ENCODE measurements around the gene VWA5B2. TPM values are rescaled to one million over a fixed set of nuclear protein-coding genes. Genes with fewer than 3 reads are reported as not detected.

The VWA5B2 gene
- total RNA-seq, 1 donor: under 0.01 TPM

DNA sequence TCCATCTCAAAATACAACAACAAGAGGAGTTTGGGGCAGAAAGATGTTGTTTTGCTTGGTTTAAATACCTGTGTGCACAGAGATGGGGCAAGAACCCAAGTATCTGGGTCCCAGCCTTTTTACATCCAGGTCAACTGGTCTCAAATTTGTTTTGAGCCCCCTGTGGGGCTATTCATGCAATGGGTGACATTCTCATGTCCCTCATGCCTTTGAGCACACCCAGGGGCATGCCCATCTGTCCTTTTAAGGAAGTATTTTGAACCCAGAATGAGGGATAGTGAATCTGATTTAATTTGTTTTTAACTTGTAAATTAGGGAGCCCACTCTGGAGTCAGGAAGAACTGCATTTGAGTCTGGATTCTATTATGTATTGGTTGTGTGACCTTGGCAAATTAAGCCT, 28.6 kb upstream of the VWA5B2 start:
- no peaks in the 10 kb centered on the region for H3K27me3 ChIP-seq (ENCODE audit: insufficient read depth, low read length)
- no peaks in the 10 kb centered on the region for H3K9me3 ChIP-seq (ENCODE audit: low read depth, low read length)
- H3K4me3 ChIP-seq (ENCODE audit: low read length): no peak overlapping the region
- no peaks in the 10 kb centered on the region for H3K4me1 ChIP-seq (ENCODE audit: insufficient read depth, low read length)

DNA sequence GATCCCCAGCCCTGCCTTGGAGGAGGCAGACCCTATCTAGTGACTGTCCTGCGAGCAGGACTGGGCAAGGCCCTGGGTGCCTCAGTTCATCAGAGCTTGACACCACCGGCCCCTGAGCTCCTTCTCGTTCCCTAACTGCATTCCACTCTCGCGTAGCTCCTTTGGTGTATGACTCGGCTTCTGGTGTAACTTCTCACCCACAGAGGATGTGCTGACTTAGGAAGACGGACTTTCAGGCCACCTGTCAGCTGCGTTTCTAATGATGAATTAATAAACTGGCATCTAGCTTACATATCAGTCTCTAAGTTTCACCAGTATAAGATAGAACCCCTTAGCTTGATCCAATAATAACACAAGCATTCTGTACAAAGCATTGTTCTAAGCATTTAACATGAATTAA, 25.9 kb upstream of the VWA5B2 start:
- Histone ChIP-seq H3K27me3 (ENCODE audit: insufficient read depth, low read length) (no peaks in the 10 kb centered on the region), H3K9me3 (ENCODE audit: low read depth, low read length) (no peaks in the 10 kb centered on the region), H3K4me3 (ENCODE audit: low read length) (no peak overlapping the region), H3K4me1 (ENCODE audit: insufficient read depth, low read length) (no peaks in the 10 kb centered on the region)

DNA sequence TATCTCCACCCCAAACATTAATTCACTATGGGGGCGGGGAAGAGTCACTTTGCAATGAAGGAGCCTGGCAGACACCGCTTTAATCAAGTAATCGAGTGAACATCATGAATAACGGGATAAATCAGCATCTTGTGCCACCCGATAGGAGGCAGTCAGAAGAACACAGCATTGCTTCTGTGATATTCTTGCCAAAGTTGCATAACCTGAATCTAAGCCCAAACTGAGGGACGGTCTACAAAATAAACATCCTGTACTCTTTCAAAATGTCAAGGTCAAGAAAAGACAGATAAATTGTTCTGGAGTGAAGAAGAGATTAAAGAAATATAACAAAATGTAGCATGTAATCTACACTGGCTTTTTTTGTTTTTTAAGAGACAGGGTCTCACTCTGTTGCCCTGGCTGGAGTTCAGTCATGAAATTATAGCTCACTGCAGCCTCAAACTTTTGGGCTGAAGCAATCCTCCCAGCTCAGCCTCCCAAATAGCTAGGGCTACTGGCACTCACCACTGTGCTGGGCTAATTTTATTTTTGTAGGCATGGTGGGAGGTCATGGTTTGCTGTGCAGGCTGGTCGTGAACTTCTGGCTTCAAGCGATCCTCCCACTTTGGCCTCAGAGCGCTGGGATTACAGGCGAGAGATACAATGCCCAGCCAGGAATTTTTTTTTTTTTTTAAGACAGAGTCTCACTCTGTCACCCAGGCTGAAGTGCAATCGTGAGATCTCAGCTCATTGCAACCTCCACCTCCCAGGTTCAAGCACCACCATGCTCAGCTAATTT, 20.1 kb upstream of the VWA5B2 start:
- Histone ChIP-seq H3K4me1 (ENCODE audit: insufficient read depth, low read length) (no peaks in the 10 kb centered on the region), H3K4me3 (ENCODE audit: low read length) (no peak overlapping the region), H3K27me3 (ENCODE audit: insufficient read depth, low read length) (no peaks in the 10 kb centered on the region)

DNA sequence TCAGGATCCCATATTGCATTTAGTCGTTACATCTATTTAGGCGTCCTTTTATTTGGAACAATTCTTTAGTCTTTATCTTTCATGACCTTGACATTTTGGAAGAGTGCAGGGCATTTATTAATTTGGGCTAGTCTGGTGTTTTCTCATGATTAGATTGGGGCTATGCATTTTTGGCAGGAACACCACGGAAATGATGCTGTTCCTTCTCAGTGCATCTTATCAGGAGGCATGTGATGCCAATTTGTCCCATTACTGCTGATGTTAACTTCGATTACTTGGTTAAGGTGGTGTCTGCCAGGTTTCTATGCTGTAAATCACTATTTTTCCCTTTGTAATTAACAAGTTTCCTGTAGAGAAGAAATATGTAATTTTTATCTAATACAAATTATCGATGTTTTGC, 18.1 kb upstream of the VWA5B2 start:
- no peaks in the 10 kb centered on the region for H3K9me3 ChIP-seq (ENCODE audit: low read depth, low read length)
- no peaks in the 10 kb centered on the region for H3K27me3 ChIP-seq (ENCODE audit: insufficient read depth, low read length)
- no peak overlapping the region for H3K4me3 ChIP-seq (ENCODE audit: low read length)
- no peaks in the 10 kb centered on the region for H3K4me1 ChIP-seq (ENCODE audit: insufficient read depth, low read length)

More for the DNA sequence above, 20.1 kb upstream of the VWA5B2 start:
- no peaks in the 10 kb centered on the region for H3K9me3 ChIP-seq (ENCODE audit: low read depth, low read length)

DNA sequence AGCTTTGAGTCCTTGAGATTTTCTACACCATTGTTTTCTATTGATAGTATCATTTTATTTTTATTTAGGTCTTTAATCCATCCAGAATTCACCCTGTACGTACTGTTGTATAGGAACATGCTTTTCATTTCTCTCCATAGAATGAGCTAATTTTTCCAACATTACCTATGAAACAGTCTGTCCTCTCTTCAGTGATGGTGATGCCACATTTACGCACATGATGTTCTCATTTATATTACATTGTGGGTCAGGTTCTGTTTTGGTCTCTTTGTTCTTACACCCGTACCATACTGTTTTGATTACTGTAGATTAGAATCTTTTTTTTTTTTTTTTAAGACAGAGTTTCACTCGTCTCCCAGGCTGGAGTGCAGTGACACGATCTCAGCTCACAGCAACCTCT, 17.7 kb upstream of the VWA5B2 start:
- Histone ChIP-seq H3K27me3 (ENCODE audit: insufficient read depth, low read length) (no peaks in the 10 kb centered on the region), H3K9me3 (ENCODE audit: low read depth, low read length) (no peaks in the 10 kb centered on the region), H3K4me1 (ENCODE audit: insufficient read depth, low read length) (no peaks in the 10 kb centered on the region), H3K4me3 (ENCODE audit: low read length) (no peak overlapping the region)

DNA sequence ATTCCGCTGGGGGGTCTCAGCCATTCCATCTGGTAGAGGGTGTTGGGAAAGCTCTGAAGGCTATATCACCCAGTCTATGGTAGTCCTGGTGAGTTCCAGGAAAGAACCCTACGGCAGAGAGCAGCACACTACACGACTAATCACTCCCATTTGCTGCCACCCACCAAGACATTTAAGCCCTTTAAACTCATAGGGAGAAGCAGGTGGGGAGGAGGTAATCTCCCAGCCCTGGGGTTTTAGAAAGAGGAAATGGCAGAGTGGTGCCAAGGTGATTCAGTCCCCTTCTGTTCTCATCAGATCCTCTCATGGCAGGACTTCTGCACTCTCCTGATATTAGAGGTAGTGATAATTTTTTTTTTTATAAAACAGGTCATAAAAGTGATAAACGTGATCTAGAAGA, 10.6 kb upstream of the VWA5B2 start:
- H3K4me1 ChIP-seq (ENCODE audit: insufficient read depth, low read length): no peaks in the 10 kb centered on the region
- H3K4me3 ChIP-seq (ENCODE audit: low read length): no peak overlapping the region
- H3K9me3 ChIP-seq (ENCODE audit: low read depth, low read length): no peaks in the 10 kb centered on the region
- H3K27me3 ChIP-seq (ENCODE audit: insufficient read depth, low read length): peaks cover 2% of the 10 kb centered on the region

DNA sequence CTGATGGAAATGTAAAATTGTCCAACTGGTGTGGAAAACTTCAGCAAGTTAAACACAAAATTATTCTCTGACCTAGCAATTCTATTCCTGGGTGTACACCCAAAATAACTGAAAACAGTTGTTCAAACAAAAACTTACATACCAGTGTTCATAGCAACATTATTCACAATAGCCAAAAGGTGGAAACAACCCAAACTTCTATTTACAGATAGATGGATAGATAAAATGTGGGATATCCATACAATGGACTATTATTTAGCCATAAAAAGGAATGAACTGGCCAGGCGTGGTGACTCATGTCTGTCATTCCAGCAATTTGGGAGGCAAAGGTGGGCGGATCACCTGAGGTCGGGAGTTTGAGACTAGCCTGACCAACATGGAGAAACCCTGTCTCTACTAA, 6.9 kb upstream of the VWA5B2 start:
- no peak overlapping the region for H3K4me3 ChIP-seq (ENCODE audit: low read length)
- H3K27me3 ChIP-seq (ENCODE audit: insufficient read depth, low read length): peaks cover 10% of the 10 kb centered on the region
- H3K4me1 ChIP-seq (ENCODE audit: insufficient read depth, low read length): no peaks in the 10 kb centered on the region
- no peaks in the 10 kb centered on the region for H3K9me3 ChIP-seq (ENCODE audit: low read depth, low read length)

DNA sequence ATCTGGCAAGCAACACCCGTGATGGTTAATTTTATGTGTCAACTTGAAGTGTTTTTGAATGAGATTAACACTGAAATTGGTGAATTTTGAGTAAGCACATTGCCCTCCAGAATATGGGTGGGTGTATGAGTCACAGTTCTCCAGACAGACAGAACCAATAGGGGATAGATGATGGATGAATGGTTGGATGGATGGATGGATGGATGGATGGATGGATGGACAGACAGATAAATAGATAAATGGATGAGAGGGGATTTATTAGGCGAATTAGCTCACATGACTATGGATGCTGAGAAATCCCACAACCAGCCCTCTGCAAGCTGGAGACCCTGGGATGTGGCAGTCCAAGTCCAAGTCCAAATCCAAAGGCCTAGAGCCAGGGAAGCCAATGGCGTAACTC, 5.4 kb upstream of the VWA5B2 start:
- Histone ChIP-seq H3K27me3 (ENCODE audit: insufficient read depth, low read length) (peaks cover 23% of the 10 kb centered on the region), H3K9me3 (ENCODE audit: low read depth, low read length) (no peaks in the 10 kb centered on the region), H3K4me3 (ENCODE audit: low read length) (no peak overlapping the region), H3K4me1 (ENCODE audit: insufficient read depth, low read length) (no peaks in the 10 kb centered on the region)

DNA sequence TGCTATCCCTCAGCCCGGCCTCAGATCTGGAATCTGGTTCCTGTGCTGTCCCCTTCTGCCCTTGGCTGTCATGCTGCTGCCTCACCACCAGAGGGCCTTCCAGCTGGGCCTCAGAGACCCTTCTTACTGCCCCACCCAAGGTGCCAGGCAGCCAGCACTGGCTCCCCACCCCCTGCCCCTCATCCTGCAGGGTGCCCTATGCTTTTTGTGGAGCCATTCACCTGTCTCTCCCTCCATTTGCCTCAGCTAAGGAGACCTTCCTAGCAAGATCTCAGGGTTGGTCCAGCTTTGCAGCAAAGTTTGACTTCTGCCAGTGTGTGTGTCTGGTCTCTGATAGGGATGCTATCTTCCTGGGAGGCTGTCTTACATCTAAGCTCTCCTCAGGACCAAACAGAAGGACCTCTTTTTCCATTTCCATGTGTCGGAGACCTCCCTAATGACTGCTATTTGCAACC, 1.9 kb upstream of the VWA5B2 start:
- H3K4me1 ChIP-seq (ENCODE audit: insufficient read depth, low read length): peaks cover 19% of the 10 kb centered on the region
- no peaks in the 10 kb centered on the region for H3K9me3 ChIP-seq (ENCODE audit: low read depth, low read length)
- no peak overlapping the region for H3K4me3 ChIP-seq (ENCODE audit: low read length)
- H3K27me3 ChIP-seq (ENCODE audit: insufficient read depth, low read length): peaks cover 47% of the 10 kb centered on the region

DNA sequence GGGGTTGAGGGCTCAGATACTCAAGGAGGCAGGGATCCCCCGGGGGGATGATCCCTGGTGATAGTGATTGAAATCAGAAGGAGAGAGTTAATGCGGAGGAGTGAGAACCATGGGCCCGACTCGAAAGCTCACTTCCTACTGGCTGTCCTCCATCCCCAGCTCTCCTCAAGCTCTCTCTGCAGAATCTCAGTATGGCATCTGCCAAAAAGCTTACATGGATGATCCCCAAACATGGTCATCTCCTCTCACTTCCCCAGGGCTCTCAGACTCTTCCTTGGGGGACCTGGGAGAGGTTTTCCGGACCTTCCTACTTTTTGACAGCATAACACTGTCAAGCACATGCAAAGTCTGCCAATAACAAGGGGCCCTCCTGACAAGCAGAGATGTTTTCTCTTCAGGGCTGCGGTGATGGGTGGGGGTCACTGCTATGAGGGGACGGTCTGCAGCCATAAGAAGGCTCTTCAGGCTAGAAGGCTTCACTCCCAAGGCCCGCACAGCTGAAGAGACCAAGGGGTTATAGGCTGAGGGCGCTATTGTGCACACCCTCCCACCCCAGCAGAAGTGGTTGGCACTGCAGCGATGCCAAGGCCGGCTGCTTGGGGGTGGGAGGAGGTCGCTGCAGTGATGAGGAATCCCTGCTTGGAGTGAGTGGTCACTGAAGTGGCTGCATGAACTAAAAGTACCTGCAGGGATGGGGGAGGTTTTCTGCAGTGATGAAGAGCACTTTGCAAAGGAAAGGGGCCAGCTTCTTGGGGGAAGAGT, 828 bp upstream of the VWA5B2 start:
- Histone ChIP-seq H3K4me1 (ENCODE audit: insufficient read depth, low read length) (peaks cover 19% of the 10 kb centered on the region), H3K9me3 (ENCODE audit: low read depth, low read length) (no peaks in the 10 kb centered on the region), H3K4me3 (ENCODE audit: low read length) (no peak overlapping the region), H3K27me3 (ENCODE audit: insufficient read depth, low read length) (peaks cover 51% of the 10 kb centered on the region)

DNA sequence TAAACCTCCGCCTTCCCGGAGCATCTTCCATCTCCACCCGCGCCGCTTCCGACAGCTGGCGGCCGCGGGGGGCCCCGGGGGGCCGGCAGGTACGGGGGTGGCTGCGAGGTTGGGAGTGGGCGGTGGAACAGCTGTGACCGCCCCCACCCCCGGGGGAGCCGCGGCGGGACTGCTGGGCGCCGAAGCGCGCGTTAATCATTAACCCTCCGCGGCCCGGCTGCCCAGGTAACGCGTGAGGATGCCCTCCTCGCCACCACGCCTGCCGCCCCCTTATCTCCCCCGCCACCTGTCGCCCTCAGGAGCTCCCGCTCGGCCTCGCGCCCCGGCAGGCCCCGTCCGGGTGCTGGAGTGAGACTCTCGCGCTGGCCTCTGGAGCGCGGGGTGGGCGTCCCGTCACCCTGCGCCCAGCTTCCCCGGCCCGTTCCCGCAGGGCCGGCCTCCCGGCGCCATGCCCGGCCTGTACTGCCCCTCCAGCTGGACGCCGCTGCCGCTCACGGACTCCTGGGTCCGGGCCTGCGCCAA, 757 bp downstream of the VWA5B2 start:
- Histone ChIP-seq H3K4me1 (ENCODE audit: insufficient read depth, low read length) (peaks cover 19% of the 10 kb centered on the region), H3K9me3 (ENCODE audit: low read depth, low read length) (no peaks in the 10 kb centered on the region), H3K4me3 (ENCODE audit: low read length) (no peak overlapping the region), H3K27me3 (ENCODE audit: insufficient read depth, low read length) (peaks cover 51% of the 10 kb centered on the region)

DNA sequence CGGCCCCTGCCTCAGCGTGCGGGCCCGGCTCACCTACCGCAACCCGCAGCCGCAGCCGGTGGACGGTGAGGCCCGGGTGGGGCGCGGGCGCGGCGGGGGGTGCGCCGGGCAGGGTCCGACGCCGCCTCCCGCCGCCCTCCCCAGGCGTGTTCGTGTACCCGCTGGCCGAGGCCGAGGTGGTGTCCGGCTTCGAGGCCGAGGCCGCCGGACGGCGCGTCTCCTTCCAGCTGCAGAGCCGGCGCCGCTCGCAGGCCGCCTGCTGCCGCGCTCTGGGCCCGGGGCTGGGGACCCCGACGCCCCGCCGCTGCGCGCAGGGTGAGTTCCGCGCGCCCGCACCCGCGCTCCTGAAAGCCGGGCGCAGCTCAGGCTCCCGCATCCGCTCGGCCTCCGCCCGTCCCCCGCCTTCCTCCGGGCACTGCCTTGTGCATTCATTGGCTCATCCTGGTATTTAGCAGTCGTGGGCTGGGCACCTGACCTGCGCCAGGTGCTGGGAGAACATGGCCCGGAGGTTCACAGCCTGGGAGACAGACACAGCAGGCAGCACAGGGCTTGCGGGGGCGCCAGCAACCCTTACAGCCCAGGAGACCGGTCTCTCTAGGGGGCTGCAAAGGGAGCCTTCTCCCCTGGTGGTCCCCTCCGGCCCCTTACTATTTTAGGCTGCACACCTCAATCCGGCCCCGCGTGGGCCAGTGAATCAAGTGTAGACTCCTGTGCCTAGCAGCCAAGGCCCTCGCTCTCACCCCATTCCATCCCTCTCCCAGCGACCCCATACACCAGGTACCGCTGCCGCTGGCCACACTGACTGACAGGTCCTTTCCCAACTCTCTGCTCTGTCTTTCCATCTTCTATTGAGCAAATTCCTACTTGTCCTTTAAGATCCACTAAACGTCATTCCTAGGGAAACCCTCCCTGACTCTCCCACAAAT, 1.5 kb downstream of the VWA5B2 start:
- no peaks in the 10 kb centered on the region for H3K9me3 ChIP-seq (ENCODE audit: low read depth, low read length)
- peaks cover 19% of the 10 kb centered on the region for H3K4me1 ChIP-seq (ENCODE audit: insufficient read depth, low read length)
- peaks cover 51% of the 10 kb centered on the region for H3K27me3 ChIP-seq (ENCODE audit: insufficient read depth, low read length)
- H3K4me3 ChIP-seq (ENCODE audit: low read length): no peak overlapping the region

DNA sequence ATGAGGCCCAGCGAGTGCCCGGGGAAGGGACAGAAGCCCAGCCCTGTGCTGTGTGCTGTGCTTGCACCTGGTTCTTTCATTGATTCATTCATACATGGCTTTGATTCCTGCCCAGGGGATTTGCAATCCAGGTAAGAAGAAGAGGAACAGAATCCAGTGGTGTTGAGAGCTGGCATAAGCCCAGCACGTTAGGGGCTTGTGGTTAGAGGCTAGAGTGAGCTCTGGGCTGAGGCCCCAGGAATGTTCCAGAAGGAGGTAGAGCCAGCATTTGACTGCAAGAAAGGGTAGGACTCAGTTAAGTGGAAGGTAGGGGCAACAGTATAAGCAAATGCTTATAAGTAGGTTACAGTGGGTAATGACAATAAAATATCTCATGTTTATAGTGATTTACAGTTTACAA, 2.3 kb downstream of the VWA5B2 start:
- peaks cover 19% of the 10 kb centered on the region for H3K4me1 ChIP-seq (ENCODE audit: insufficient read depth, low read length)
- no peak overlapping the region for H3K4me3 ChIP-seq (ENCODE audit: low read length)
- peaks cover 46% of the 10 kb centered on the region for H3K27me3 ChIP-seq (ENCODE audit: insufficient read depth, low read length)
- H3K9me3 ChIP-seq (ENCODE audit: low read depth, low read length): no peaks in the 10 kb centered on the region

DNA sequence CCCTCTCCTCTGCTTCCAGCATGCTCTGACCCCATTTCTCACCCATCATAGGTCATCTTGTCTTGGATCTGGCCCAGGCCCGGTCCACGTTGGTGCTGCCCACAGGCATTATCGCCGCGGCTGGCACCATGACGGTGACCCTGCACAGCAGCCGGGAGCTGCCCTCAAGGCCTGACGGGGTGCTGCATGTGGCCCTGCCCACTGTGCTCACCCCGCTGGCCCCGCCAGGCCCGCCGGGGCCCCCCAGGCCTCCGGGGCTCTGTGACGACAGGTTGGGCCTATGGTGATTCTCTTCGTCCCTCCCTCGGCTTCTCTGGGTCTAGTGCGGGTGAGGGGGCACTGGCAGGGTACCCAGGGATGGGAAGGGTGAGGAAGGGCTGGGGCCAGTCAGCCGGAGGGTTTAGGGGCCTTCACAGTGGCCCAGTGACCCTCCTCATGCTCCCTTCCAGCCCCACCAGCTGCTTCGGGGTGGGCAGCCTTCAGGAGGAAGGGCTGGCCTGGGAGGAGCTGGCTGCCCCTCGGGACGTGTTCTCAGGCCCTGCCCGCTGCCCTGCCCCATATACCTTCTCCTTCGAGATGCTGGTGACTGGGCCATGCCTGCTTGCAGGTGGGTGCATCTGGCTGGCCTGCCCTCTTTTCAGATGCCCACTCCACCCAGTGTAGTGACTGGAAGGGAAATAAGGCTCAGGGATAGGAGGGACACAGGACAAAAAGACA, 3.9 kb downstream of the VWA5B2 start:
- H3K27me3 ChIP-seq (ENCODE audit: insufficient read depth, low read length): peaks cover 36% of the 10 kb centered on the region
- peaks cover 19% of the 10 kb centered on the region for H3K4me1 ChIP-seq (ENCODE audit: insufficient read depth, low read length)
- H3K4me3 ChIP-seq (ENCODE audit: low read length): no peak overlapping the region
- H3K9me3 ChIP-seq (ENCODE audit: low read depth, low read length): no peaks in the 10 kb centered on the region
